ENCODE results near the gene MID2.

- TF ChIP-seq CTCF (IDR thresholded peaks at IDR 0.05 in 2 of 3, conservative IDR thresholded peaks at IDR 0.05 in 1 of 3; ENCODE audit: borderline replicate concordance in 1 of 3, insufficient read depth in 1 of 3, low read depth in 2 of 3, low read length in 2 of 3) (no peak), EZH2 (IDR thresholded peaks at IDR 0.05) (no peak), MAX (IDR thresholded peaks at IDR 0.05) (no peak), FOSL1 (IDR thresholded peaks at IDR 0.05; ENCODE audit: low read depth) (no peak), EGR1 (IDR thresholded peaks at IDR 0.05; ENCODE audit: low read depth) (no peak), POLR2AphosphoS5 (IDR thresholded peaks at IDR 0.05; ENCODE audit: low read depth, low read length) (no peak), POLR2A (IDR thresholded peaks at IDR 0.05; ENCODE audit: borderline replicate concordance, extremely low read depth, insufficient read depth, insufficient read length) (no peak), RAD21 (IDR thresholded peaks at IDR 0.05; ENCODE audit: low read depth) (no peak), YY1 (IDR thresholded peaks at IDR 0.05; ENCODE audit: extremely low read depth, insufficient replicate concordance, low read depth, low read length) (no peak), ATF3 (IDR thresholded peaks at IDR 0.05) (no peak), SIN3A (IDR thresholded peaks at IDR 0.05; ENCODE audit: low read depth) (no peak), CBX3 (IDR thresholded peaks at IDR 0.05; ENCODE audit: low read depth) (no peak), ZFX (IDR thresholded peaks at IDR 0.05) (no peak)
Observed at GRCh38 chrX:107831071-107831730, 5.5 kb downstream of the MID2 start.

Data from HCT116 (cell line).